ENCODE measurements around the gene RGS7. TPM values are rescaled to one million over a fixed set of nuclear protein-coding genes. Genes with fewer than 3 reads are reported as not detected.
"Not testable (repeated sequence)": the region's sequence is repeated elsewhere in the genome, so short reads cannot be mapped to it uniquely, and the experiment has no call there.

The RGS7 gene
- total RNA-seq, 1 donor from 2014 or later = not detected

DNA sequence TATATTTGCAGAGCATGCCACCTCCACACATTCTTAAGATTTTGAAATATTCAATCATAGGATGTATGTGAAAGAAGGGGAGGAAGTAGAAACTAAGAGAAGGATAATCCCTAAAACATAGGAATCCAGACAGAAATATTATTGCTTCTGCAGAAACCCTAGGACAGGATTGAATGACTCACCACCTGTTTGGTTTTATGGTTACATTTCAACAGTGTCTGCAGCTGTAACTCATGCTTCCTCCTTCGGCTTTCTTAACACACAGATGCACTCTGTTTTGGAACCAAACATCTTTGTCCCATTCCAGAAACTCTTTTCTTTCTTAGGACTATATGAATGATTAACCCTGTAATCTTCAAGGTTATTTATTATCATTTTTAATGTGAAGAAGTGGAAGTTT is 20.7 kb downstream of the RGS7 start:
- no peak for DNase-seq (ENCODE audit: low spot score)
- intact Hi-C loops (cut with DNase I) = no loop called here

GRCh38 chr1:241332987-241333386 is 24.0 kb downstream of the RGS7 start:
- intact Hi-C loops (cut with DNase I) = no loop called here
- no peak for DNase-seq (ENCODE audit: low spot score)

- no peak for DNase-seq (ENCODE audit: low spot score)
- intact Hi-C loops (cut with DNase I) = no loop called here
Observed at GRCh38 chr1:241332037-241332409, 25.0 kb downstream of the RGS7 start.

- intact Hi-C loops (cut with DNase I) = no loop called here
Observed at GRCh38 chr1:241331328-241332036, 25.5 kb downstream of the RGS7 start.

DNA sequence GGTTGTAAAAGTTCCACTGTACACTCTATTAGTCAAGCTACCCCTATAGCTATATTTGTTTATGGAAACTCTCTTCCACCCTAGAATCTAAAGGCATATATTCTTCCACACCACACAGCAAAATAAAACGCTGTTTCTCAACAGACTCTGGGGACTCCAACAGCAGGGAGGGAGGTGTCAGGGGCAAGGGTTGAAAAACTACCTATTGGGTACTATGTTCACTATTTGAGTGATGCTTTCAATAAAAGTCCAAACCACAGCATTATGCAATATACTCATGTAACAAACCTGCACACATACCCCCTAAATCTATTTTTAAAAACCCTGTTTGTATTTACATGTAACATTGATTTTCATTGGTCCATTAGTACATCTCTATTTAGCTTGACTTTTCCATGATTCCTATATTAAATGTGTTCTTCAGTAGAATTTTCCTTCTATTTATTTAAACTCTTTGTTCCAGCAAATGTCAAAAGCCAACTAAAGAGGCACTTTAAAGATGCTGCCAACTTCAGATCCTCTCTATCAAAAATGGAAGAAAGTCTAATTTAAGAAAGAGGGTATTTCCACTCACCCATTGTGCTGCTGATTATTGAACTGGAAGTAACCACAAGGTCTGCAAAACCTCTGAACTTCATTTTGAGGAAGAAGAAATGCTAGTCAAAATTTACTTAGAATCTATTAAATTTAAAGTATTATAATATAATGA is 26.2 kb downstream of the RGS7 start:
- DNase-seq (ENCODE audit: low spot score) = no peak
- intact Hi-C loops (cut with DNase I) = no loop called here

More at GRCh38 chr1:241331328-241332036, 25.5 kb downstream of the RGS7 start:
- no peak for DNase-seq (ENCODE audit: low spot score)

- intact Hi-C loops (cut with DNase I) = no loop called here
Observed at GRCh38 chr1:241325456-241325855, 31.5 kb downstream of the RGS7 start.

DNA sequence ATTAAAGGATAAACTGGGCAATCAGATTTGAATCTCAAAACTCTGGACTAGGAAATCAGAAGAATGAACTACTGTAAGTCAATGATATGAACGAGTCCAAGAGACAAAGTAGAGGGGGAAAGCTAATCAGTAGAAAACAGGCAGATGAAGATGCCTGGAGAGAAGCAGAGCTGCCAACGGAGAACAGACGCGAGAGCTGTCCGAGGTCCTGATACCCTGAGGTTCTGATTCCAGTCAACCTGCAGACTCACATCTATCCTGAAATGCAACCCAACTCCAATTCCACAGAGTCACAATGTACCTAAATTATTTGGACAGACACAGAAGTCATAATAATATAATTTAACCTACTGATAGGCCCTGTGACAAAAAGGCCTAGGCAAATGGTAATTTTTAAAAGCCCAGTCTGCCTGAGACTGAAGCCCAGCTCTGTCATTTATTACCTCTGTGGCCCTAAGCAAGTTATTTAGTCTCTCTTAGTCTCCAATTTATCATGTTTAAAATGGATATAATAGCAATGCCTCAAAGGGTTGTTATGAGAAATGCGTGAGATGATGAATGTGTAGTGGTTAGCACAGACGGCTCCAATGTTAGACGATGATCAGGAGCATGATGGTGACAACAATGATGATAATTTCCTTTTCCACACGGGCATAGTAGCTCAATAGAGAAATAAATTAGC is 33.4 kb downstream of the RGS7 start:
- DNase-seq (ENCODE audit: low spot score) = no peak
- intact Hi-C loops (cut with DNase I) = no loop called here

More at GRCh38 chr1:241325456-241325855, 31.5 kb downstream of the RGS7 start:
- no peak for DNase-seq (ENCODE audit: low spot score)

DNA sequence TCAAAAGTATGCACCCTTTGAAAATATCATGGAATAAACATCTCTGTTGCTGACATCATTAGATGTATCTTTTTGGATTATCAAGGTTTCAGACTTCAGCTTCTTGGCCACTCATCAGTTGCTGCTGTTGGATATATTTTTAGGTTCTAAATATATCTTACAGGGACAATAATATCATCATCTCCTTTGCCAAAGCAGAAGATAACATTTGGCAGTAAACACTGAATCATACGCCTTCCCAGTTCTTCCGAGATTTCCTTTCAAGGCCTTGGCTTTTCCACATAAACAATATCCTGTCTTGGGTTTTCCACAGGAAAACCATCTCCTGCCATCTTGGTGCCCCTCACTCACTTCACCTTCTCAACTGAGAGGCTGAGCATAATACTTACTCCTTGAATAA is 39.3 kb downstream of the RGS7 start:
- DNase-seq (ENCODE audit: low spot score) = no peak
- intact Hi-C loops (cut with DNase I) = no loop called here

GRCh38 chr1:241316372-241316771 is 40.6 kb downstream of the RGS7 start:
- intact Hi-C loops (cut with DNase I) = no loop called here
- no peak for DNase-seq (ENCODE audit: low spot score)

DNA sequence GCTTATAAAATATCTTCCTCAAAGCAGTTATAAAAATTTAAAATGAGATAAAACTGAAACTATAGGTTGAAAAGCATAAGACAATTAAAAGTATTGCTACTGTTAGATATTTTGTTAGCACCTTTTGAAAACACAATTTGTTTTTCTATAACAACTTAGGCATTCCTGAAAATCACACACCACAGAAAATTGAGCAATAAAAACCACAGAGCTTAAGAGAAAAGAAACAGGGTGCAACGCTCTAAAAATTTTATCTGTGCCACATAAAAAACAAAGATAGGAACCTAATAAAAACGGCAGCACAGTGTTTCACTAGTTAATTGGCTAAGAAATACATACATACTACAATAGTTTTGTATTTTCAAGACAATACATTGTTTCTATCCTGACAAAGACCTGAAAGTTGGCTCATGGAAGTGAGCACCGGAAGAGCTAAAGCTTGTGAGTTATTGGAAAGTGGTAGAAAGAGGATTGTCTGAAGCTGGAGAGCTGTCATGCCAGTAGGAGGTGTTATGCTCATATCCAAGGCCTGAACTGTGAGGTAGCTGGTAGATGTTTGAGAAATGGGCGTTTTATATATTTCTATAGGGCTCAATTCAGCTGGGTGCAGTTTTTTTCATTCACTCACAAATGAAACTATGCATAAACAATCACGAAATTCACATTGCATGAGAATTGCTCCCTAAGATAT is 45.8 kb downstream of the RGS7 start:
- intact Hi-C loops (cut with DNase I) = no loop called here
- no peak for DNase-seq (ENCODE audit: low spot score)

DNA sequence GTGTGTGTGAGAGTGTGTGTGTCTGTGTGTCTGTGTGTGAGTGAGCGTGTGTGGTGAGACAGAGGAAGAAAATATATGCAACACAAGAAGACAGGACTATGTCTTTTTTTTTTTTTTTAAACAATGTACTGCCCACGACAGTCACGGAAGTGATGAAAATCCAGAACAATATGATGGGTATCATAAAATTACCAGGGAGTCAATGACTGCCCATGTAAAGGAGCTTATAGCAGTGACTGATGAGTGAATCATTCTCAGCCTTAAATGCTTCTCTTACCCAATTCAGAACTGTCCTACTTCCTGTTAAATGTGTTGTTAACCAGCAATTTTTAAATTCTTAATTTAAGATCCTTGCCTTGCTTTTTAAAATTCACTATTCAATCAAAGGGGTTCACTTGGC is 46.6 kb downstream of the RGS7 start:
- intact Hi-C loops (cut with DNase I) = no loop called here
- no peak for DNase-seq (ENCODE audit: low spot score)

- intact Hi-C loops (cut with DNase I) = no loop called here
Observed at GRCh38 chr1:241309651-241310050, 47.4 kb downstream of the RGS7 start.

GRCh38 chr1:241308471-241308870 is 48.5 kb downstream of the RGS7 start:
- no peak for DNase-seq (ENCODE audit: low spot score)
- intact Hi-C loops (cut with DNase I) = no loop called here

More at GRCh38 chr1:241309651-241310050, 47.4 kb downstream of the RGS7 start:
- no peak for DNase-seq (ENCODE audit: low spot score)

GRCh38 chr1:241308011-241308410 is 49.0 kb downstream of the RGS7 start:
- intact Hi-C loops (cut with DNase I) = no loop called here
- DNase-seq (ENCODE audit: low spot score) = no peak

DNA sequence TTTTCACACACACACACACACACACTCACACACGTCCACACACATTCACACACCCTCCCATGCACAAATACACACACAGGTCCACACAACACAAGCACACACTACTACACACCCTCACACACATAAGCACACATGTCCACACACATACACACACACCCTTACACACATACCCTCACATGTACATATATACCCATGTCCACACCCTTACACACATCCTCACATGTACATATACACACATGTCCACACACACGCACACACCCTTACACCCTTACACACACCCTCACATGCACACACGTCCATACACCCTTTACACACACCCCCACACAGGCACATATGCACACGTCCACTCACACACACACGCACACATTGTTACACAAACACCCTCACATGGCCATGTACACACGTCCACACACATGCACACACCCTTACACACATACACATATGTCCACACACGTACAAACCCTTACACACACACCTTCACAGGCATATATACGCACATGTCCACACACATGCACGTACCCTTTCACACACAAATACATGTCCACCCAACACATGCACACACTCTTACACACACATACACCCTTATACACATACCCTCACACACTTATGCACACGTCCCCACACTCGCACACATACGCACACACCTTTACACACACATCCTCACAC is 50.7 kb downstream of the RGS7 start:
- intact Hi-C loops (cut with DNase I) = no loop called here
- no peak for DNase-seq (ENCODE audit: low spot score)

DNA sequence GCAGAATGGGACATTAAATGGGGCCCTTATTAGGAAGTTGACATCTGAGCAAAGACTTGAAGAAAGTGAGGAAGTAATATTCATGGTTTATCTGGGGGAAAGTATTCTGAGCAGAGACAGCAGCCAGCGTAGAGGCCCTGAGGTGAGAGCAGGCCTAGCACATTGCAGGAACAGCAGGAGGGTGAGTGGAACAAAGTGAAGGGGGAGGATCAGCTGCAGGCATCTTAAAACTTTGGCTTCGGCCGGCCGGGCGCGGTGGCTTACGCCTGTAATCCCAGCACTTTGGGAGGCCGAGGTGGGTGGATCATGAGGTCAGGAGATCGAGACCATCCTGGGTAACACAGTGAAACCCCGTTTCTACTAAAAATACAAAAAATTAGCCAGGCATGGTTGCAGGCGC is 55.0 kb downstream of the RGS7 start:
- intact Hi-C loops (cut with DNase I) = not testable (repeated sequence)

DNA sequence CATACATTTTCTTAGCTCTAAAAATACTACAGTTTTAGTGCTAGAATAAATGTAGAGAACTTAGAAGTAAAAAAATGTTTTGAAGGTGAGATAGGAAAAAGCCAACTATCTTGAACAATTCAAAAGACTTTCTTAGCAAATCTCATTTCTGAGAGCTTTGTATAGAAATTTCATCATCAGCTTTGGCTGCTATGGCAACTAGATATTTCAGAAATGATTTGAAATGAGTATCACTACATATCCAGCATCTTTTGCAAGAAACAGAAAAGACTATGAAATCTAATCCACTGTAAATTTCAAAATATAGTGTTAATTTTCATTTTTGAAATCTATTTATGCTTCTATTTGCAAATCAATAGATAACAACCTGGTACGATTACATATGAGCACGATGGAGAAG is 57.7 kb downstream of the RGS7 start:
- DNase-seq (ENCODE audit: low spot score) = no peak
- intact Hi-C loops (cut with DNase I) = no loop called here

More for the DNA sequence above, 55.0 kb downstream of the RGS7 start:
- not testable (repeated sequence) for DNase-seq (ENCODE audit: low spot score)

DNA sequence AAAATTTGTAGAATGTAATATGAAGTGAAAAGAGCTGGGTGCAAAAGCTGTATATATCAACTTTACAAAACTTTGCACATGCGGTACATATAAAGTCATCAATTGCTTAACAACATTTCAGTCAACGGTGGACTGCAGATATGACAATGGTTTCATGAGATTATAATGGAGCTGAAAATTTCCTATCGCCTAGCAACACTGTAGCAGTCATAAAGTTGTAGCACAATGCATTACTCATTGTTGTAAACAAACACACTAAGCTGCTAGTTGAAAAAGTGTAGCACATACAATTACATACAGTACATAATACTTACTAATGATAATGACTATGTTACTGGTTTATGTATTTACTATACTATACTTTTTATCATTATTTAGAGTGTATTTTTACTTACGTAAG is 64.0 kb downstream of the RGS7 start:
- DNase-seq (ENCODE audit: low spot score) = no peak
- intact Hi-C loops (cut with DNase I) = no loop called here

- intact Hi-C loops (cut with DNase I); DNase-seq (ENCODE audit: low spot score): not testable (repeated sequence)
Observed at GRCh38 chr1:241291548-241291947, 65.5 kb downstream of the RGS7 start.

DNA sequence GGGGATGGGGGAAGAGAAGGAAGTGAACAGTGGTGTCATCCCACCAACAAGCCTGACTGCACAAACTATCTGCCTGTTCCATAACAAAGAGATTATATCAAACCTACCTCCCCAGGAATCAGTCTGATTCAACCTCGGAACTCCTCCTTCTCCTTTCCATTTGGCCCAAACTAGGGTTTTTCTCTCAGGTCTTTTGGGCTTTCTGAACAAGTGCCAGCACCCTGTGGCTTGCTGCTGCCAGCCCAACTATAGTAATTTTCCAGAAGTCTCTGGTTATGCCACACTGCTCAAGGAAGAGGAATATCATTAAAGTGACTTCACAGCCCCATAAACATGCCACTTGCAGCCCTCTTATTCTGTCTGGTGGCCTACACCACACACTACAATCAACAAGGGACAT is 70.5 kb downstream of the RGS7 start:
- intact Hi-C loops (cut with DNase I) = no loop called here
- DNase-seq (ENCODE audit: low spot score) = no peak

Data from cardiac septum (tissue), 1 donor.